Stomach (tissue), 4 donors: ENCODE data around the gene CDCP2.

Experiments used
- EP300 ChIP-seq: sonication (generic); formaldehyde crosslinking; IDR thresholded peaks from one replicate; pipeline ENCODE4 v1.6.1; 2017; ENCODE audit warnings: antibody characterized with exemption
- POLR2A ChIP-seq, 4 donors: fragments of 450-650 bp; IDR thresholded peaks; one replicate each; pipeline ENCODE4 v1.6.1; 2016; ENCODE audit warnings: antibody characterized with exemption in 4 of 4, control low read depth in 2 of 4, mild to moderate bottlenecking in 1 of 4, moderate library complexity in 1 of 4
- POLR2AphosphoS5 ChIP-seq, 3 donors: sonication (generic); formaldehyde crosslinking; IDR thresholded peaks; one replicate each; pipeline ENCODE4 v1.6.1; 2016; ENCODE audit warnings: antibody characterized with exemption in 3 of 3
- TF ChIP-seq, protein P1 (sequence below), 7 experiments: fragments of 450-650 bp in 4 of 7; fragments of 200-600 bp in 3 of 7; sonication (generic) in 3 of 7; IDR thresholded peaks; one replicate each; pipeline ENCODE4 v1.5.1; 2016 to 2019; ENCODE audit warnings: antibody characterized with exemption in 7 of 7, control low read depth in 2 of 7, mild to moderate bottlenecking in 1 of 7

DNA sequence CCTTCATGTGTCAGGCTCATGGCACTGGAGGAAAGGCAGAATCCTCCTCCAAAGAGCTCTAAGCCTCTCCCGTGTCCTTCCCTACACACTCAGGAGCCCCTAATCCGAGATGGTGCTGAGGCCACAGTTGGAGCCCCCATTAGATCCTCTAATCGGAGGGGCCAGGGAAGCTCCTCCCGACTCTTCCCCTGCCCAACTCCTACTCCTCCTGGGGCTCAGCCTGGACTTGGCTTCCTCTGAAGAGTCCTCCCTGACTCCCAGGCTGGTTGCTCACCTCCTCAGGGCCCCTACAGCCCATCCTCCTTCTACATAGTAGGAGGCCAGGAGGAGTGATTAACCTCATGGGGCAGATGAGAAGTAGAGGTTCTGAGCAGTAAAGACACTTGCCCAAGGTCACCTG lies 21.3 kb upstream of the CDCP2 start:
- TF ChIP-seq POLR2A (IDR thresholded peaks at IDR 0.05): no peak
- TF ChIP-seq POLR2AphosphoS5 (IDR thresholded peaks at IDR 0.05): no peak
- TF ChIP-seq, protein P1, sequence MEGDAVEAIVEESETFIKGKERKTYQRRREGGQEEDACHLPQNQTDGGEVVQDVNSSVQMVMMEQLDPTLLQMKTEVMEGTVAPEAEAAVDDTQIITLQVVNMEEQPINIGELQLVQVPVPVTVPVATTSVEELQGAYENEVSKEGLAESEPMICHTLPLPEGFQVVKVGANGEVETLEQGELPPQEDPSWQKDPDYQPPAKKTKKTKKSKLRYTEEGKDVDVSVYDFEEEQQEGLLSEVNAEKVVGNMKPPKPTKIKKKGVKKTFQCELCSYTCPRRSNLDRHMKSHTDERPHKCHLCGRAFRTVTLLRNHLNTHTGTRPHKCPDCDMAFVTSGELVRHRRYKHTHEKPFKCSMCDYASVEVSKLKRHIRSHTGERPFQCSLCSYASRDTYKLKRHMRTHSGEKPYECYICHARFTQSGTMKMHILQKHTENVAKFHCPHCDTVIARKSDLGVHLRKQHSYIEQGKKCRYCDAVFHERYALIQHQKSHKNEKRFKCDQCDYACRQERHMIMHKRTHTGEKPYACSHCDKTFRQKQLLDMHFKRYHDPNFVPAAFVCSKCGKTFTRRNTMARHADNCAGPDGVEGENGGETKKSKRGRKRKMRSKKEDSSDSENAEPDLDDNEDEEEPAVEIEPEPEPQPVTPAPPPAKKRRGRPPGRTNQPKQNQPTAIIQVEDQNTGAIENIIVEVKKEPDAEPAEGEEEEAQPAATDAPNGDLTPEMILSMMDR (IDR thresholded peaks at IDR 0.05): no peak
- no peak for TF ChIP-seq EP300
